Loucy (cell line): ENCODE results near the gene LRIG1.

Experiments
- H2AFZ ChIP-seq: fragments of 200-600 bp; sonication (generic); 2 replicates; pipeline ENCODE4 v1.6.0; 2016; ENCODE audit warnings: antibody characterized with exemption, mild to moderate bottlenecking, low read length, moderate library complexity
- H3F3A ChIP-seq: fragments of 200-600 bp; 2 replicates; pipeline ENCODE4 v1.6.0; 2016; ENCODE audit warnings: antibody characterized with exemption, low read depth, mild to moderate bottlenecking
- H3K27me3 ChIP-seq: fragments of 200-600 bp; sonication (generic); 2 replicates; pipeline ENCODE4 v1.6.1; 2014; ENCODE audit warnings: low read length, mild to moderate bottlenecking; ENCODE audit not compliant: insufficient read depth, poor library complexity, severe bottlenecking
- H3K36me3 ChIP-seq: fragments of 200-600 bp; sonication (generic); 2 replicates; pipeline ENCODE4 v1.6.1; 2016; ENCODE audit warnings: low read length; ENCODE audit not compliant: insufficient read depth
- H3K4me1 ChIP-seq: fragments of 200-600 bp; sonication (generic); 2 replicates; pipeline ENCODE4 v1.5.1; 2014; ENCODE audit warnings: low read length, mild to moderate bottlenecking; ENCODE audit not compliant: insufficient read depth, poor library complexity, severe bottlenecking
- H3K4me2 ChIP-seq: fragments of 200-600 bp; sonication (generic); 2 replicates; pipeline ENCODE4 v1.6.0; 2014; ENCODE audit warnings: antibody characterized with exemption, low read length, low read depth, mild to moderate bottlenecking; ENCODE audit not compliant: poor library complexity, severe bottlenecking
- H3K4me3 ChIP-seq: fragments of 200-600 bp; sonication (generic); 2 replicates; pipeline ENCODE4 v1.5.1; 2014; ENCODE audit warnings: low read length, mild to moderate bottlenecking, mixed read lengths; ENCODE audit not compliant: poor library complexity, severe bottlenecking
- H3K79me2 ChIP-seq: fragments of 200-600 bp; sonication (generic); 2 replicates; pipeline ENCODE4 v1.6.1; 2014; ENCODE audit warnings: low read length; ENCODE audit not compliant: insufficient read depth
- H3K9ac ChIP-seq: fragments of 200-600 bp; sonication (generic); 2 replicates; pipeline ENCODE4 v1.6.0; 2014; ENCODE audit warnings: mild to moderate bottlenecking, low read depth, low read length, moderate library complexity; ENCODE audit not compliant: poor library complexity, severe bottlenecking
- H3K9me2 ChIP-seq: fragments of 200-600 bp; sonication (generic); replicated peaks from 2 replicates; pipeline ENCODE4 v1.6.1; 2016; ENCODE audit warnings: low read depth, low read length, mixed read lengths
- H3K9me3 ChIP-seq: fragments of 200-600 bp; sonication (generic); 2 replicates; pipeline ENCODE4 v1.6.1; 2014; ENCODE audit warnings: mild to moderate bottlenecking, antibody characterized with exemption, low read length, low read depth; ENCODE audit not compliant: insufficient read depth
- H4K20me1 ChIP-seq: fragments of 200-600 bp; sonication (generic); 2 replicates; pipeline ENCODE4 v1.6.0; 2014; ENCODE audit warnings: antibody characterized with exemption, low read length, mild to moderate bottlenecking; ENCODE audit not compliant: insufficient read depth, poor library complexity, severe bottlenecking
- EZH2phosphoT487 ChIP-seq: fragments of 200-600 bp; IDR thresholded peaks from 2 replicates; pipeline ENCODE4 v1.6.1; 2018; ENCODE audit warnings: antibody characterized with exemption, mild to moderate bottlenecking, moderate library complexity, borderline replicate concordance
- TF ChIP-seq, protein P1 (sequence below): fragments of 200-600 bp; sonication (generic); conservative IDR thresholded peaks from 2 replicates; pipeline ENCODE4 v1.5.1; 2014; ENCODE audit warnings: mild to moderate bottlenecking, antibody characterized with exemption, low read length

The LRIG1 gene

DNA sequence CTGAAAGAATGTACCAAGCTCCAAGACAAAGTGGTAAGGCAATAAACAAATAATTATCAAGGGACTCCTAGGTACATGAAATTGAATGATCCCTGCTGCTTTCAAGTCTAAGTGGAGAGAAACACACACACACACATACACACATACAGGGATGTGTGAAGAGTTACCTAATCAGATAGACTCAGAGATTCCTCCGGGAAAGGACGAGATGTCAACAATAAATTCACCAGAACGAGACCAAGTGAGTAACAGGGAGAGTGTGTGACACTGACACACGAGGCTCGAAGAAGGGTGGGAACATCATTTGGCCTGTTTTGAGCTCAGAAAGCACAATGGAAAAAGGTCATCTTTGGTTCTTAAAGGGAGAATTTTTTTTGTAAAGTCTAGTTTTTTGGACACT lies 13.4 kb downstream of the LRIG1 start:
- Histone ChIP-seq H3K9me2 (no peaks in the 10 kb centered on the region), H2AFZ (no peak overlapping the region), H4K20me1 (peaks cover 25% of the 10 kb centered on the region), H3K9ac (peak overlapping the region; percentile 44), H3K9me3 (no peaks in the 10 kb centered on the region), H3K4me1 (peaks cover 92% of the 10 kb centered on the region), H3K4me3 (no peak overlapping the region), H3K27me3 (no peaks in the 10 kb centered on the region), H3F3A (peaks cover 10% of the 10 kb centered on the region), H3K36me3 (no peaks in the 10 kb centered on the region), H3K4me2 (peak overlapping the region; percentile 43), H3K79me2 (peaks cover 100% of the 10 kb centered on the region)
- TF ChIP-seq EZH2phosphoT487, result no peak
- TF ChIP-seq, protein P1, sequence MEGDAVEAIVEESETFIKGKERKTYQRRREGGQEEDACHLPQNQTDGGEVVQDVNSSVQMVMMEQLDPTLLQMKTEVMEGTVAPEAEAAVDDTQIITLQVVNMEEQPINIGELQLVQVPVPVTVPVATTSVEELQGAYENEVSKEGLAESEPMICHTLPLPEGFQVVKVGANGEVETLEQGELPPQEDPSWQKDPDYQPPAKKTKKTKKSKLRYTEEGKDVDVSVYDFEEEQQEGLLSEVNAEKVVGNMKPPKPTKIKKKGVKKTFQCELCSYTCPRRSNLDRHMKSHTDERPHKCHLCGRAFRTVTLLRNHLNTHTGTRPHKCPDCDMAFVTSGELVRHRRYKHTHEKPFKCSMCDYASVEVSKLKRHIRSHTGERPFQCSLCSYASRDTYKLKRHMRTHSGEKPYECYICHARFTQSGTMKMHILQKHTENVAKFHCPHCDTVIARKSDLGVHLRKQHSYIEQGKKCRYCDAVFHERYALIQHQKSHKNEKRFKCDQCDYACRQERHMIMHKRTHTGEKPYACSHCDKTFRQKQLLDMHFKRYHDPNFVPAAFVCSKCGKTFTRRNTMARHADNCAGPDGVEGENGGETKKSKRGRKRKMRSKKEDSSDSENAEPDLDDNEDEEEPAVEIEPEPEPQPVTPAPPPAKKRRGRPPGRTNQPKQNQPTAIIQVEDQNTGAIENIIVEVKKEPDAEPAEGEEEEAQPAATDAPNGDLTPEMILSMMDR, result no peak

DNA sequence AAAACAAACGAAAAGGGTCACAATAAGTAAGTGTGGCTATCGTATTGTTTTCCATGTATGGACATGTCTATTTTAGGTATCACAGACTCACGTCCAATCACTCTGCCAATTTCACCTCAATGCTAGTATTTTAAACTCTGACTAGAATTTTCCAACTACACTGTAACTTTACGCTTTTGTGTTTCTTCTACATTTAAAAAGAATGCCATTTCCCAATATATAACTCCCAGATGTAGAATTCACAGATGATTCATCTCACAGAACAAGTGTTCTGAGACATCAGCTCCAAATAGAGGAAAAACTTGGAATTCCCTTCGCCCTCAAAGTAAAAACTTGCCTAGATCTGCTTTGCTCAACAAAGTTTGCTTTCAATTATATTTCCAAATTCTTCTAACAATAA lies 14.2 kb downstream of the LRIG1 start:
- TF ChIP-seq EZH2phosphoT487, result no peak
- TF ChIP-seq, protein P1, result no peak
- peaks cover 100% of the 10 kb centered on the region for H3K79me2 ChIP-seq
- H3K4me2 ChIP-seq, result peak overlapping the region; percentile 43

DNA sequence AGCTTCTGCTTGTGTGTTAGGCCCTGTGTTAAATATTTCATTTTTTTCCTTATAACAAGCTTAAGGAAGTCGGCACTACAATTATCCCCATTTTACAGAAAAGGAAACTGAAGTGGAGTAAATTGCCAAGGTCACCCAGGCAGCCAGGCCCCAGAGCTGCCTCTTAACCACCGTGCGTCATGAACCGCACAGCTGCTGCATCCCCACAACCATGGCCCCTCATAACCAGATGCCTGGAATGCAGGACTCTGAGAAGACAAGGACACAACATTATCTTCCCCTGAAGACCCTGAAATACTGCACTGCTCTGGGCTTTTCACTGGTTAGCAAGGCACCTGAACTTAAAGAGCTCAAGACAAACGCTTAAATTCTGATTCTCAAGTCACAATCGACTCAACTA lies 14.6 kb downstream of the LRIG1 start:
- Histone ChIP-seq H4K20me1 (peaks cover 37% of the 10 kb centered on the region), H3K9me3 (no peaks in the 10 kb centered on the region), H2AFZ (no peak overlapping the region), H3K4me1 (peaks cover 92% of the 10 kb centered on the region), H3K4me2 (peak overlapping the region; percentile 43), H3K79me2 (peaks cover 100% of the 10 kb centered on the region), H3K36me3 (no peaks in the 10 kb centered on the region), H3K4me3 (no peak overlapping the region), H3K27me3 (no peaks in the 10 kb centered on the region), H3F3A (peaks cover 10% of the 10 kb centered on the region), H3K9me2 (no peaks in the 10 kb centered on the region), H3K9ac (peak overlapping the region; percentile 44)
- TF ChIP-seq, protein P1, result no peak
- TF ChIP-seq EZH2phosphoT487, result no peak

More for the DNA sequence above, 14.2 kb downstream of the LRIG1 start:
- H4K20me1 ChIP-seq, result peaks cover 32% of the 10 kb centered on the region
- H3K9me2 ChIP-seq, result no peaks in the 10 kb centered on the region
- peaks cover 92% of the 10 kb centered on the region for H3K4me1 ChIP-seq
- no peaks in the 10 kb centered on the region for H3K36me3 ChIP-seq
- H2AFZ ChIP-seq, result no peak overlapping the region
- no peaks in the 10 kb centered on the region for H3K27me3 ChIP-seq
- peak overlapping the region; percentile 44 for H3K9ac ChIP-seq
- H3K9me3 ChIP-seq, result no peaks in the 10 kb centered on the region
- H3K4me3 ChIP-seq, result no peak overlapping the region
- H3F3A ChIP-seq, result peaks cover 10% of the 10 kb centered on the region
